ENCODE data around the gene AP3B1.
"Not testable (repeated sequence)": the region's sequence is repeated elsewhere in the genome, so short reads cannot be mapped to it uniquely, and the experiment has no call there.

The AP3B1 gene

GRCh38 chr5:78237911-78238310, 56.6 kb downstream of the AP3B1 start:
- no peak for DNase-seq

- DNase-seq: no peak
Observed at GRCh38 chr5:78236046-78236445, 58.5 kb downstream of the AP3B1 start.

- DNase-seq: peak; percentile 7
Observed at GRCh38 chr5:78235289-78235688, 59.2 kb downstream of the AP3B1 start.

GRCh38 chr5:78234804-78235203, 59.7 kb downstream of the AP3B1 start:
- no peak for DNase-seq

- DNase-seq: no peak
Observed at GRCh38 chr5:78232163-78232562, 62.3 kb downstream of the AP3B1 start.

- DNase-seq: no peak
Observed at GRCh38 chr5:78224358-78224757, 70.1 kb downstream of the AP3B1 start.

GRCh38 chr5:78221964-78222451, 72.5 kb downstream of the AP3B1 start:
- peak; percentile 11 for DNase-seq

GRCh38 chr5:78221467-78221866, 73.0 kb downstream of the AP3B1 start:
- no peak for DNase-seq

- DNase-seq: no peak
Observed at GRCh38 chr5:78215972-78216371, 78.5 kb downstream of the AP3B1 start.

- DNase-seq: no peak
Observed at GRCh38 chr5:78215565-78215964, 78.9 kb downstream of the AP3B1 start.

- no peak for DNase-seq
Observed at GRCh38 chr5:78213799-78214198, 80.7 kb downstream of the AP3B1 start.

- DNase-seq: no peak
Observed at GRCh38 chr5:78211052-78211451, 83.4 kb downstream of the AP3B1 start.

- no peak for DNase-seq
Observed at GRCh38 chr5:78204241-78204640, 90.3 kb downstream of the AP3B1 start.

GRCh38 chr5:78203815-78204214, 90.7 kb downstream of the AP3B1 start:
- no peak for DNase-seq

- DNase-seq: no peak
Observed at GRCh38 chr5:78190402-78190801, 104.1 kb downstream of the AP3B1 start.

- DNase-seq: not testable (repeated sequence)
Observed at GRCh38 chr5:78188681-78189080, 105.8 kb downstream of the AP3B1 start.

GRCh38 chr5:78187172-78187571, 107.3 kb downstream of the AP3B1 start:
- no peak for DNase-seq

- no peak for DNase-seq
Observed at GRCh38 chr5:78182838-78183237, 111.7 kb downstream of the AP3B1 start.

- no peak for DNase-seq
Observed at GRCh38 chr5:78178356-78178755, 116.1 kb downstream of the AP3B1 start.

GRCh38 chr5:78170335-78170734, 124.2 kb downstream of the AP3B1 start:
- not testable (repeated sequence) for DNase-seq

GRCh38 chr5:78162253-78162862, 132.1 kb downstream of the AP3B1 start:
- peak; percentile 27 for DNase-seq

GRCh38 chr5:78157001-78157400, 137.5 kb downstream of the AP3B1 start:
- no peak for DNase-seq

GRCh38 chr5:78151594-78152271, 142.8 kb downstream of the AP3B1 start:
- no peak for DNase-seq

- no peak for DNase-seq
Observed at GRCh38 chr5:78137290-78137689, 157.2 kb downstream of the AP3B1 start.
